Measurements from ENCODE around the gene A1BG. TPM values are rescaled to one million over a fixed set of nuclear protein-coding genes. Genes with fewer than 3 reads are reported as not detected.

The A1BG gene
- total RNA-seq, 1 donor from 2014 or later, result 21.8 TPM

DNA sequence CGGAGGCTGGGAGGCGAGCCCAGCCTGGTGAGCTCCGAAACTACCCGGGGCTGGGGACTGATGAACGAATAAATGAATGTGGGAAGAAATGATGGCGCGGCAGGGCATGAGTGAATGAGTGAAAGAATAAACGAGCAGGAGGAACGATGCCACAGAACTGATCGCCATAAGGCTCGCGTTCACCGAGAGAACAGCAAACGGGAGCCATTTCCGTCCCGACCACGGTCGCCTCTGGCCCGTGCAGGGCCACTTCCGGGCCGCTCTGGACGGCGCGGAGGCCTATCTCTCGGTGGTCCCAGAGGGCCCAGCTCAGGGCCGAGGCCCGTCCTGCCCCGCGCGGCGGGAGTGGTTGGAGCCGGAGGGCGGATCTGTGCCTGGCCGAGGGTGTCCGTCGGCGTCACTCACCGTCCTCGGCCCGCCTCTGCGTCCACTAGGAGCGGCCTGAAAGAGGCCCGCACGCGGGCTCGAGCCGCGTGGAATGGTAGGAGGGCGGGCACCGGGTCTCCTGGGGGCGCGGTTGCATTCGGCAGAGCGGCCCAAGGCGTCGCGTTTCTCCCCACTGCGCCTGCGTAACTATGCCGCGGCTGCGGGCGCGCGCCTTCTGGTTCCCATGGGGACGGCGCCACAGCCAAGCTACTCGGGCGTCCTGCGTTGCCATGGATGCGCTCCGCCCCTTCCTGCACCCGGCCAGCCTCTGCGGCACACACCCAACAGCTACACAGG lies 9.1 kb upstream of the A1BG start, which contains the start of gene ZNF497:
ZNF497 (minus strand) TSS at position 480 of the 723 bp plus-strand sequence. CDS start 5,116 bp downstream, outside the sequence.
- Mint-ChIP-seq H3K27ac (peak within 1 kb of the TSS; percentile 97), H3K9me3 (no peaks in the 10 kb centered on the region), H3K36me3 (ENCODE audit: low read depth) (peaks cover 5% of the 10 kb centered on the region), H3K27me3 (peaks cover 2% of the 10 kb centered on the region), H3K4me1 (peaks cover 21% of the 10 kb centered on the region), H3K4me3 (peak within 1 kb of the TSS; percentile 95)
- CTCF ChIA-PET, result interaction anchor here (0.9 to 1.7 kb wide), 5 partner anchors 15 to 158 kb away, joined by 3 to 6 read pairs (median 4); partner anchors contain the start of genes ZBTB45 and ZNF837
- ATAC-seq (ENCODE audit: low read depth) (peak; percentile 86), DNase-seq (peak; percentile 98)
- intact Hi-C loops (cut with micrococcal nuclease), result loop anchor here (1.0 to 2.0 kb wide), 13 partner anchors 15 to 210 kb away; partner anchors contain the start of genes ERVK3-1, RPS5, TRIM28 and ZBTB45
- POLR2A ChIA-PET, result interaction anchor here (0.6 to 3.4 kb wide), 43 partner anchors 9 to 973 kb away, joined by 3 to 90 read pairs (median 5); partner anchors contain the start of genes CHMP2A, ERVK3-1, RPS5 and TRIM28
- TF ChIP-seq, protein P1, sequence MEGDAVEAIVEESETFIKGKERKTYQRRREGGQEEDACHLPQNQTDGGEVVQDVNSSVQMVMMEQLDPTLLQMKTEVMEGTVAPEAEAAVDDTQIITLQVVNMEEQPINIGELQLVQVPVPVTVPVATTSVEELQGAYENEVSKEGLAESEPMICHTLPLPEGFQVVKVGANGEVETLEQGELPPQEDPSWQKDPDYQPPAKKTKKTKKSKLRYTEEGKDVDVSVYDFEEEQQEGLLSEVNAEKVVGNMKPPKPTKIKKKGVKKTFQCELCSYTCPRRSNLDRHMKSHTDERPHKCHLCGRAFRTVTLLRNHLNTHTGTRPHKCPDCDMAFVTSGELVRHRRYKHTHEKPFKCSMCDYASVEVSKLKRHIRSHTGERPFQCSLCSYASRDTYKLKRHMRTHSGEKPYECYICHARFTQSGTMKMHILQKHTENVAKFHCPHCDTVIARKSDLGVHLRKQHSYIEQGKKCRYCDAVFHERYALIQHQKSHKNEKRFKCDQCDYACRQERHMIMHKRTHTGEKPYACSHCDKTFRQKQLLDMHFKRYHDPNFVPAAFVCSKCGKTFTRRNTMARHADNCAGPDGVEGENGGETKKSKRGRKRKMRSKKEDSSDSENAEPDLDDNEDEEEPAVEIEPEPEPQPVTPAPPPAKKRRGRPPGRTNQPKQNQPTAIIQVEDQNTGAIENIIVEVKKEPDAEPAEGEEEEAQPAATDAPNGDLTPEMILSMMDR (IDR thresholded peaks at IDR 0.05), result no peak

DNA sequence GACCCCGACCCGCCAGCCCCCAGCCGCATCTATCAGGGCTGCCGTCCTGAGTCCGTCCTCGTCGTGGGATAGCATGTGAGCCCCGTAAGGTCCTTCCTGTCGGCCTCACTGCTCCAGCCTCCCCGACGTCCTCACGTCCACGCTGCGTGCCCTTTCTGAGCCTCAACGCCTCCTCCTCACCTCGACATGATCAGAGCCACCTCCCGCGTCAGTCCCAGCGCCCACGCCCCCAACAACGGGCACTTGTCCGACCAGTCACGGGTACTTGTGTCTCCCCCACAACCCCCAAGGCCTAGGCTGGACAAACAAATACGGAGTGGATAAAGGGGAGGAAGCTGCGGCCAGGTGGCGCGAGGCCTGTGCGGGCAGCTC lies 8.6 kb upstream of the A1BG start:
- Mint-ChIP-seq H3K27me3 (peaks cover 2% of the 10 kb centered on the region), H3K36me3 (ENCODE audit: low read depth) (peaks cover 5% of the 10 kb centered on the region), H3K4me3 (peak overlapping the region; percentile 95), H3K27ac (peak overlapping the region; percentile 97), H3K9me3 (no peaks in the 10 kb centered on the region), H3K4me1 (peaks cover 23% of the 10 kb centered on the region)
- CTCF ChIA-PET, result interaction anchor here (1.3 to 1.7 kb wide), 4 partner anchors 15 to 158 kb away, joined by 3 to 6 read pairs (median 4); partner anchors contain the start of genes ZBTB45 and ZNF837
- DNase-seq, result no peak
- ATAC-seq (ENCODE audit: low read depth), result peak; percentile 13
- intact Hi-C loops (cut with micrococcal nuclease), result loop anchor here (1.0 to 2.0 kb wide), 13 partner anchors 15 to 210 kb away; partner anchors contain the start of genes ERVK3-1, RPS5, TRIM28 and ZBTB45
- TF ChIP-seq, protein P1 (IDR thresholded peaks at IDR 0.05), result no peak
- POLR2A ChIA-PET, result interaction anchor here (0.6 to 3.4 kb wide), 35 partner anchors 12 to 973 kb away, joined by 3 to 90 read pairs (median 6); partner anchors contain the start of genes CHMP2A, ERVK3-1, RPS5 and TRIM28

DNA sequence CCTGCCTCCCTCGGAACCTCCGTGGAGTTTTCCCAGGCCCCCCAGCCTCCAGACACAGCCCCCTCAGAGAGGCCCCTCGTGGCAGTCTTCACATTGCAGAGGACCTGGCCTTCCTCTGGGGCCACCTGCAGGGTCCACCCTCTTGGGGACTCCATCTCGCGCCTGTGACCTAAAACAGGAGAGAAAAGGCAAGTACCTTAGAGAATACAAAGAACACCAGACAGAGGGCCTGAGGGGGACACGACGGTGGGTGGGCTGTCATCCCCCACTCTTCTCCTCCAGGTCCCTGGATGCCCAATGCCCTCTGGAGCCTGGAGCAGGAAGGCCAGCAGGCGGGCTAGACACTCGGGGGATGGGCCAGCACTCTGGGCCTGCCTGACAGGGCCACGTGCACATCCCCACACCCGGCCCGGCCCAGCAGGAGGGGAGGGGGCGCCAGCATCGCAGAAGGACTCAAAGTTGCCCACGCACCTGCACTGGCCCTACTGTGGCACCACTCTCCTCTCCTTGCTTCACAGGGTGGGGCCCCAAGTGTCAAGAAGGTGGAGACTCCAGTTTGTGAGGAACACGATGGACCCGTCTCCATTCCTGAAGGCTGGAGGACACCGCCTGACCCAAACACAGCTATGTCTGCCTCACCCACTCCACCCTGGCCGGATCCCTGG lies 4.3 kb upstream of the A1BG start:
- ChIA-PET POLR2A (no interaction called here), CTCF (no interaction called here)
- intact Hi-C loops (cut with micrococcal nuclease), result no loop called here
- no peak overlapping the region for H3K4me3 Mint-ChIP-seq
- H3K36me3 Mint-ChIP-seq (ENCODE audit: low read depth), result peaks cover 5% of the 10 kb centered on the region
- TF ChIP-seq, protein P1 (IDR thresholded peaks at IDR 0.05), result no peak
- H3K27me3 Mint-ChIP-seq, result peaks cover 2% of the 10 kb centered on the region
- DNase-seq (no peak), ATAC-seq (ENCODE audit: low read depth) (no peak)
- peaks cover 24% of the 10 kb centered on the region for H3K4me1 Mint-ChIP-seq
- H3K9me3 Mint-ChIP-seq, result no peaks in the 10 kb centered on the region
- no peak overlapping the region for H3K27ac Mint-ChIP-seq

DNA sequence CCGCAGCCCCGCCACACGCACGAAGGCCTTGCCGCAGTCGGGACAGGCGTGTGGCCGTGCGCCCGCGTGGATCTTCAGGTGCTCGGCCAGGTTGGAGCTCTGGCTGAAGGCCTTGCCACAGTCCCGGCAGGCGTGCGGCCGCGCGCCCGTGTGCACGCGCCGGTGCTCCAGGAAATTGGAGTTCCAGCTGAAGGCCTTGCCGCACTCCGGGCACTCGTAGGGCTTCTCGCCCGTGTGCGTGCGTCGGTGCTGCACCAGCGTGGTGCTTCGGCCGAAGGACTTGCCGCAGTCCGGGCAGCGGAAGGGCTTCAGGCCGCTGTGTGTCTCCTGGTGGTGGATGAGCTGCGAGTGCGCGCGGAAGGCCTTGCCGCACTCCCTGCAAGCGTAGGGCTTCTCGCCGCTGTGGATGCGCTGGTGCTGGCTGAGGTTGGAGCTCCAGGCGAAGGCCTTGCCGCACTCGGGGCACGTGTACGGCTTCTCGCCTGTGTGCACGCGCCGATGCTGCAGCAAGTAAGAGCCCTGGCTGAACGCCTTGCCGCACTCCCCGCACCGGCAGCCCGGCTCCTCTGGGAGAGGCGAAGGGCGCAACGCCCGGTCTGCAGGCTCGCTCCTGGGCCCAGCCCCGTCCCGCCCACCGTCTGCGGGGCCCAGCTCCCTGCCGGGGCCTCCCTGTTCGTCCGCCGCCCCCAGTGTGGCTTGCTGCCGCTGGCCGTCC lies 3.6 kb upstream of the A1BG start:
- H3K9me3 Mint-ChIP-seq, result no peaks in the 10 kb centered on the region
- DNase-seq (no peak), ATAC-seq (ENCODE audit: low read depth) (no peak)
- intact Hi-C loops (cut with micrococcal nuclease), result no loop called here
- POLR2A ChIA-PET, result interaction anchor here (1.2 to 1.8 kb wide), 3 partner anchors 10 to 30 kb away, joined by 3 to 14 read pairs (median 6); partner anchors contain the start of gene ZSCAN22
- peak overlapping the region; percentile 56 for H3K4me3 Mint-ChIP-seq
- peaks cover 2% of the 10 kb centered on the region for H3K27me3 Mint-ChIP-seq
- CTCF ChIA-PET, result no interaction called here
- TF ChIP-seq, protein P1 (IDR thresholded peaks at IDR 0.05), result no peak
- peaks cover 1% of the 10 kb centered on the region for H3K36me3 Mint-ChIP-seq (ENCODE audit: low read depth)
- H3K27ac Mint-ChIP-seq, result no peak overlapping the region
- peaks cover 21% of the 10 kb centered on the region for H3K4me1 Mint-ChIP-seq

Data from activated B cell treated with CpG ODN at 0.5 μM for 24 hours (primary cell).